ENCODE measurements around the gene PTDSS2. TPM values are rescaled to one million over a fixed set of nuclear protein-coding genes. Genes with fewer than 3 reads are reported as not detected.

The PTDSS2 gene
- total and polyA plus RNA-seq, 5 donors from 2014 or later: 6.1 to 19.3 (median 7.0) TPM

GRCh38 chr11:535210-535518 lies 85.1 kb downstream of the PTDSS2 start:
- H3K4me3 ChIP-seq (ENCODE audit: low read depth, low read length): no peak overlapping the region
- ATAC-seq (ENCODE audit: low read depth in 2 of 2): peak in 1 of 2 donors; percentile 3
- H3K27ac ChIP-seq (ENCODE audit: insufficient read depth, low read length, poor library complexity, severe bottlenecking): no peak overlapping the region
- H3K36me3 Mint-ChIP-seq: no peaks in the 10 kb centered on the region
- H3K27ac Mint-ChIP-seq: no peak overlapping the region
- H3K9me3 ChIP-seq (ENCODE audit: control insufficient read depth in 2 of 2, low read length in 2 of 2): no peaks in the 10 kb centered on the region
- peaks cover 44% of the 10 kb centered on the region for H3K4me1 ChIP-seq (ENCODE audit: control insufficient read depth, insufficient read depth, low read length, poor library complexity, severe bottlenecking)
- no peaks in the 10 kb centered on the region for H3K27me3 ChIP-seq (ENCODE audit: control insufficient read depth, insufficient read depth, low read length)
- H3K27me3 Mint-ChIP-seq: no peaks in the 10 kb centered on the region
- no peak for DNase-seq
- H3K9me3 Mint-ChIP-seq: no peaks in the 10 kb centered on the region
- H3K36me3 ChIP-seq (ENCODE audit: control insufficient read depth, insufficient read depth, low read length): peaks cover 8% of the 10 kb centered on the region
- peaks cover 0 to 26% (median 11%) of the 10 kb centered on the region in 4 donors for H3K4me1 Mint-ChIP-seq
- peak overlapping the region in 1 of 4 donors; percentile 46 for H3K4me3 Mint-ChIP-seq

- Histone ChIP-seq H3K27ac (ENCODE audit: insufficient read depth, low read length, poor library complexity, severe bottlenecking) (peak within 1 kb of the TSS; percentile 90), H3K27me3 (ENCODE audit: control insufficient read depth, insufficient read depth, low read length) (no peaks in the 10 kb centered on the region), H3K36me3 (ENCODE audit: control insufficient read depth, insufficient read depth, low read length) (peaks cover 8% of the 10 kb centered on the region), H3K9me3 (ENCODE audit: control insufficient read depth in 2 of 2, low read length in 2 of 2) (no peaks in the 10 kb centered on the region), H3K4me3 (ENCODE audit: low read depth, low read length) (peak within 1 kb of the TSS; percentile 57), H3K4me1 (ENCODE audit: control insufficient read depth, insufficient read depth, low read length, poor library complexity, severe bottlenecking) (peaks cover 44% of the 10 kb centered on the region)
- peak within 1 kb of the TSS; percentile 81 to 98 (median 95) for H3K27ac Mint-ChIP-seq
- no peaks in the 10 kb centered on the region for H3K36me3 Mint-ChIP-seq
- peak within 1 kb of the TSS; percentile 93 to 97 (median 96) for H3K4me3 Mint-ChIP-seq
- H3K27me3 Mint-ChIP-seq: no peaks in the 10 kb centered on the region
- H3K4me1 Mint-ChIP-seq: peaks cover 0 to 26% (median 11%) of the 10 kb centered on the region in 4 donors
- DNase-seq: peak; percentile 93 to 96 (median 96)
- H3K9me3 Mint-ChIP-seq: no peaks in the 10 kb centered on the region
- peak; percentile 86 for ATAC-seq (ENCODE audit: low read depth in 2 of 2)
Measured at GRCh38 chr11:535519-536454, 85.7 kb downstream of the PTDSS2 start, which contains the start of gene HRAS. Gene HRAS, minus strand, starts transcription at chr11:535576.

DNA sequence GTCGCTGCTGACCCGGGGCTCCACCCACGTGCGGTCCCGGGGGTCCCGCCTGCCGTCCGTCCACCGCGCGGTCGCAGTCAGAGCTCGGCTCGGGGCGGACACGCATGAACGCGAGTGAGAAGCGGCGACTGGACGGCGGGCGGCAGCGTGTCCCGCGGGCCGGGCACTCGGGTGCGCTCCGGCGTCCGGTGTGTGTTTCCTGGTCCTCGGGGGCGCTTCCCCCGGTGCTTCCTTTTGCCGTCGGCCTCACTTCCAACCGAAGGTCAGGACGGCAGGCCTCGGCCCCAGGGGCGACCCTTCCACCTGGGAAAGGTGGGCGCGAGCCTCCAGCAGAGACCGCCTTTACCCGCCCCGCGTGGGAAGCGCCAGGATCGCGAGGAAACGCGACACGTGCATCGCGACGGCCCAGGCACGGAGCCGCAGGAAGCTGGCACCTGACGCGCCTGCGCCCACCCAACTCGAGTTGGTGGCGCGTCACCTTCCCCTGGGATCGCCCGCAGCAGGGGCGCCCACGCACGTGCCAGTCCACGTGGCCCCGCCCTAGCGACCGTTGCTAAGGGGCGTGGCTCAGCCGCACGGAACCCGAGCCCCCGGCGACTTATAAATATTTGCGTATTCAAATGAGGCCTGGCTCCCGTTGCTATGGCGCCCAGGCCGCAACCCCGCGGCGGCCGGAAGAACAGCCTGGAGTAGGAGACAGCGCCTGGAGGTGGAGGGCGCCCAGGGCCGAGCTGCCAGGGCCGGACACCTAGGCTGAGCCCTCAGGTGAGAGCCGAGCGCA lies 87.0 kb downstream of the PTDSS2 start, which contains the start of gene LRRC56:
Gene LRRC56, plus strand, starts transcription at position 687 of the 781 bp plus-strand sequence. CDS start 3,158 bp downstream, outside the sequence.
- Mint-ChIP-seq H3K27me3 (no peaks in the 10 kb centered on the region), H3K9me3 (no peaks in the 10 kb centered on the region), H3K4me3 (peak within 1 kb of the TSS; percentile 93 to 97 (median 96)), H3K36me3 (no peaks in the 10 kb centered on the region), H3K27ac (peak within 1 kb of the TSS; percentile 86 to 98 (median 95)), H3K4me1 (peaks cover 0 to 24% (median 11%) of the 10 kb centered on the region in 4 donors)
- H3K27me3 ChIP-seq (ENCODE audit: control insufficient read depth, insufficient read depth, low read length): no peaks in the 10 kb centered on the region
- peaks cover 44% of the 10 kb centered on the region for H3K4me1 ChIP-seq (ENCODE audit: control insufficient read depth, insufficient read depth, low read length, poor library complexity, severe bottlenecking)
- no peaks in the 10 kb centered on the region for H3K9me3 ChIP-seq (ENCODE audit: control insufficient read depth in 2 of 2, low read length in 2 of 2)
- DNase-seq (peak; percentile 89 to 93 (median 93)), ATAC-seq (ENCODE audit: low read depth in 2 of 2) (peak; percentile 44 to 52)
- H3K4me3 ChIP-seq (ENCODE audit: low read depth, low read length): peak within 1 kb of the TSS; percentile 32
- peak within 1 kb of the TSS; percentile 90 for H3K27ac ChIP-seq (ENCODE audit: insufficient read depth, low read length, poor library complexity, severe bottlenecking)
- H3K36me3 ChIP-seq (ENCODE audit: control insufficient read depth, insufficient read depth, low read length): peaks cover 3% of the 10 kb centered on the region

DNA sequence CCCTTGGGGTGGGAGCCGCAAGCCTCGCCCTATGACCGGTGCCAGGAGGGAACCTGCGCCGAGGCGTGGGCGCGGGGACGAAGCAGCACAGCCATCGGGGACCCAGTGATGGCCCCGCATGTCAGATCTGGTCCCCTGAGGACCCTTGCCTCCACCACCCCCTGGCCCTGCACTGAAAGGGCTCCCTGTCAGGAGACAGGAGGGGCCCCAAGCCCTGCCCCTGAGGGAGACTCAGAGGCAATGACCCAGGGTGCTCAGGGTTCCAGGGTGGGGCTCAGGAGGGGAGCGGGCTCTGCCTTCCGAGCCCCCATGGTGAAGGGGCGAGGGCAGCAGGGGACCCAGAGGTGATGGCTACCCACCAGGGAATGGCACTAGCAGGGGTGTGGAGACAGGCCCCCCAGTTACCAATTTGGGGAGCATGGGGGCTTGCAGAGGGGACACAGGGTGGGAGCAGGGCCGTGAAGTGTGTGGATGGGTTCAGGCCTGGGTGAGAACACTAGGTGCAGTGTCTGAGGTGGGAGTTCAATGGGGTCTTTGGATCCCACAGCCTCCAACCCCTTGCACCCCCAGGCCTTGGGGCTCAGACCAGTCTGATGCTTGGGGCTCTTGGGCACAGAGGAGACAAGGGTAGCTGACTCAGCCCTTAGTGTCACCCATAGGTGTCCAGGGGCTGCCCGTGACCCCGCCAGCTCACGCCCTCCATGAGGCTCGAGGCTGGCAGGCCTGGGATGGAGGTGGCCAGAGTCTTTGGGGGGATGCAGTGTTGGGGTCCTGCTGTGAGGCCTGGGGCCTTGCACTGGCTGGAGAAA lies 87.7 kb downstream of the PTDSS2 start:
- Mint-ChIP-seq H3K4me1 (peaks cover 0 to 24% (median 11%) of the 10 kb centered on the region in 4 donors), H3K27ac (peak overlapping the region in 2 of 3 donors; percentile 36 to 86), H3K36me3 (peaks cover 3% of the 10 kb centered on the region), H3K4me3 (peak overlapping the region; percentile 83 to 95 (median 90)), H3K27me3 (no peaks in the 10 kb centered on the region), H3K9me3 (no peaks in the 10 kb centered on the region)
- peak overlapping the region; percentile 32 for H3K4me3 ChIP-seq (ENCODE audit: low read depth, low read length)
- ATAC-seq (ENCODE audit: low read depth in 2 of 2): no peak
- H3K36me3 ChIP-seq (ENCODE audit: control insufficient read depth, insufficient read depth, low read length): no peaks in the 10 kb centered on the region
- H3K27me3 ChIP-seq (ENCODE audit: control insufficient read depth, insufficient read depth, low read length): no peaks in the 10 kb centered on the region
- peak overlapping the region; percentile 90 for H3K27ac ChIP-seq (ENCODE audit: insufficient read depth, low read length, poor library complexity, severe bottlenecking)
- no peak for DNase-seq
- peaks cover 44% of the 10 kb centered on the region for H3K4me1 ChIP-seq (ENCODE audit: control insufficient read depth, insufficient read depth, low read length, poor library complexity, severe bottlenecking)
- H3K9me3 ChIP-seq (ENCODE audit: control insufficient read depth in 2 of 2, low read length in 2 of 2): no peaks in the 10 kb centered on the region

- no peaks in the 10 kb centered on the region for H3K27me3 Mint-ChIP-seq
- Histone ChIP-seq H3K27ac (ENCODE audit: insufficient read depth, low read length, poor library complexity, severe bottlenecking) (no peak overlapping the region), H3K4me1 (ENCODE audit: control insufficient read depth, insufficient read depth, low read length, poor library complexity, severe bottlenecking) (peaks cover 44% of the 10 kb centered on the region), H3K27me3 (ENCODE audit: control insufficient read depth, insufficient read depth, low read length) (no peaks in the 10 kb centered on the region), H3K36me3 (ENCODE audit: control insufficient read depth, insufficient read depth, low read length) (no peaks in the 10 kb centered on the region), H3K4me3 (ENCODE audit: low read depth, low read length) (no peak overlapping the region), H3K9me3 (ENCODE audit: control insufficient read depth in 2 of 2, low read length in 2 of 2) (no peaks in the 10 kb centered on the region)
- no peaks in the 10 kb centered on the region for H3K9me3 Mint-ChIP-seq
- DNase-seq: no peak
- no peak for ATAC-seq (ENCODE audit: low read depth in 2 of 2)
- peaks cover 0 to 24% (median 11%) of the 10 kb centered on the region in 4 donors for H3K4me1 Mint-ChIP-seq
- H3K4me3 Mint-ChIP-seq: peak overlapping the region; percentile 69 to 95 (median 90)
- H3K36me3 Mint-ChIP-seq: peaks cover 3% of the 10 kb centered on the region
- H3K27ac Mint-ChIP-seq: peak overlapping the region in 1 of 3 donors; percentile 51
Measured at GRCh38 chr11:538431-539051, 88.5 kb downstream of the PTDSS2 start.

- H3K36me3 Mint-ChIP-seq: peaks cover 3% of the 10 kb centered on the region
- ATAC-seq (ENCODE audit: low read depth in 2 of 2): no peak
- no peaks in the 10 kb centered on the region for H3K9me3 Mint-ChIP-seq
- Histone ChIP-seq H3K36me3 (ENCODE audit: control insufficient read depth, insufficient read depth, low read length) (no peaks in the 10 kb centered on the region), H3K27me3 (ENCODE audit: control insufficient read depth, insufficient read depth, low read length) (no peaks in the 10 kb centered on the region), H3K4me1 (ENCODE audit: control insufficient read depth, insufficient read depth, low read length, poor library complexity, severe bottlenecking) (peaks cover 31% of the 10 kb centered on the region), H3K27ac (ENCODE audit: insufficient read depth, low read length, poor library complexity, severe bottlenecking) (no peak overlapping the region), H3K9me3 (ENCODE audit: control insufficient read depth in 2 of 2, low read length in 2 of 2) (no peaks in the 10 kb centered on the region), H3K4me3 (ENCODE audit: low read depth, low read length) (no peak overlapping the region)
- H3K27ac Mint-ChIP-seq: no peak overlapping the region
- H3K4me1 Mint-ChIP-seq: peaks cover 0 to 24% (median 11%) of the 10 kb centered on the region in 4 donors
- no peak for DNase-seq
- H3K4me3 Mint-ChIP-seq: no peak overlapping the region
- no peaks in the 10 kb centered on the region for H3K27me3 Mint-ChIP-seq
Measured at GRCh38 chr11:539971-540481, 89.9 kb downstream of the PTDSS2 start.
